ENCODE measurements around the gene CETN1.

The CETN1 gene

DNA sequence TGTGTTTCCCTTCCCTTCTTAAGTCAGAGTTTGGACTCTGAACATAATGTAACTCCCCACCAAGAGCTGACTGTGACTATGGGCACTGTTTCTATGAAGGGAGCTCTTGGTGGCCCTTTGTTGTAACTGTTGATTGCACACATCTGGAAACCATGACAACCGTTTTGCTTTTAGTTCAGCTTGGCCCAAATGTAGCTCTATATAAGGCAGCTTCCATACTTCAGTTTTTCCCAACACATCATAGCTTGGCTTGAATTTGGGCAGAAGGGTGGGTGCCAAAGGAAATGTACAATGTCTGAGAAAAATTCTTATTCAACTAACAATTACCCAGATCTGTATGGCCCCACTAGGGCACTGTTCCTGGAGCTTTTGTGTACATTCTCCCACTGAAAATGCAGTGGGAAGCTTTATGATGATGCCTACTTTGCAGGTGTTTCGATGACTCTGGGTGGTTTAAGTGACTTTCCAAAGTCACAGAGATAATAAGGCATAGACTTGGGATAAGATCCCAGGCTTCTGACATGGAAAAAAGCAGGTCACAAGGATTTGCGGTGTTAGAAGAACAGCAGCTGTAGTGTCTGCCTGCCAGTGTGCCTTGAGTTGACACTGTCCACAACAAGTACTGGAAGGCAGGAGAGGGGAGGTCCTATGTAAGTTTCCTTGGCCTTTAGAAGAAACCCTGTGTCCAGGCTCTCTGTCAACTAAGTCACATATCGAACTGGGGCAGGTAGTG is 2.4 kb upstream of the CETN1 start:
- no peak for DNase-seq

DNA sequence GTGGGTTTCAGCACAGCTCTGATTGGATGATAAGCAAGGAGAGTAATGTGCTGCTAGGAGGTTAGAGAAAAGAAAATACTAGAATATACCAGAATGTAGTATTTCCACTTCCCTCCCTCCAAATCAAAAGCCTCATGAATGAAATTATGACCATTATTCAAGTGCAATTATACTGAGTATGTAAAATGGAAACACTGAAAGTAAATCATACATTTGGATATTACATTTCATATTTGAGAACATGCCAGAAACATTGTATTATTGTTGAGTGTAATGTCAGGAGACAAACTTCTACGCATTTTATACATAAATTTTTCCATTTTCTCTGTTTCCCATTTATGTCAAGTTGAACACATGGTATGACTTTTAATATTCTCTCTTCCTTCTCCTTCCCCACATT is 942 bp upstream of the CETN1 start:
- no peak for DNase-seq

GRCh38 chr18:581096-581495 is 916 bp downstream of the CETN1 start:
- no peak for DNase-seq

GRCh38 chr18:582465-582864 is 2.3 kb downstream of the CETN1 start:
- DNase-seq = no peak

GRCh38 chr18:595068-595467 is 14.9 kb downstream of the CETN1 start:
- DNase-seq = no peak

DNA sequence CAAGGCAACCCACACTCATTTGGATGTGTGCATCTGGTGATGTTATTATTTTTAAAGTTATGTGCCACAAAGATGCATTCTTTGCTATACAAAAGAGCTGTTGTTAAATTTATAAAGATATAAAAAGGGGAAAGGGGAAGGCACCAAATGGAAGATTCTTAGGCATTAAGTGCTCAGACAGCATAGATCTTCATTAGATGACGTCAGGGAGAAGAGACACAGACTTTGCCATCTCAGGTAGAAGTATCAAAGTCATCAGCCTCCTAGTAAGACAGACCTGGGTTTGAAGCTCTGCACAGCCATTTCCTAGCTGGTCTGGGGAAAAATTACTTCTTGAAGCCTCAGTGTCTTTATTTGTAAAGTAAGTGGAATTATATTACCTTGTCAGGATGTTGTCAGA is 15.4 kb downstream of the CETN1 start:
- DNase-seq = no peak

GRCh38 chr18:596288-596881 is 16.2 kb downstream of the CETN1 start:
- peak; percentile 60 for DNase-seq

GRCh38 chr18:598124-598589 is 18.0 kb downstream of the CETN1 start:
- DNase-seq = no peak

DNA sequence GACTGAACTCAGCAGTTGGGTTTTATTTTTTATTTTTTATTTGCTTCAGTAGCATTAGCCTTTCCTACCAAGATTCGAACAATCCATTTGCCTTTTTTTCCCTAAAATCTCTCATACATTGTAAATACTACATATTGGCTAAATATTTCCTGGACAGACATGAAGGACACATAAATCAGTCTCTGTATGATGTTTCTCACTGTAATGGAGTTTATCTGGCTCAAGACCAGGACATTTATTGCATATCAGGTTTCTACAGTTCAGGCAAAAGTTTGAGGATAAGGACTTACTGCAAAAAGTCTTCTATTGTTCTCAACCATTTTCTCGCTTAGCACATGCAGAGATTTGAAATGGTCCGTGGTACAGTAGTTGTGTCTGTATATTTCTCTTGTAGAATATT is 19.9 kb downstream of the CETN1 start:
- no peak for DNase-seq

DNA sequence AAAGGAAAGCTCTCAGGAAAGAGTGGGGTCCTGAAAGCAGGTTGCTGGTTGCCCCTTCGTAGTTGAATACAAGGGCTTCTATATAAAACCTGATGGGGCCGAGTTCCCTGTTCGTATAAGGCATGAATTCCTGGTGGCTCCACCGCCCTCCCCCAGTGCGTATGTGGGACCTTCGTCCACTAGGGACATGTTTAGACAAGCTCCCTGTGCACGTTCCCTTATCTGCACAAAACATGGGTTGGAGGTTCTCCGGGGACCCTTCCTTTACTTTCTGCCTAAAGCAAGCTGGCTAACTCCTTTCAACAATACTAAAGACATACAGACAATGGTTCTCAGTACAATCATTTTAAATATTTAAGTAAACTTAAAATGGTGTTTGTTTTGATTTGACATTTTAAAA is 24.6 kb downstream of the CETN1 start:
- no peak for DNase-seq

DNA sequence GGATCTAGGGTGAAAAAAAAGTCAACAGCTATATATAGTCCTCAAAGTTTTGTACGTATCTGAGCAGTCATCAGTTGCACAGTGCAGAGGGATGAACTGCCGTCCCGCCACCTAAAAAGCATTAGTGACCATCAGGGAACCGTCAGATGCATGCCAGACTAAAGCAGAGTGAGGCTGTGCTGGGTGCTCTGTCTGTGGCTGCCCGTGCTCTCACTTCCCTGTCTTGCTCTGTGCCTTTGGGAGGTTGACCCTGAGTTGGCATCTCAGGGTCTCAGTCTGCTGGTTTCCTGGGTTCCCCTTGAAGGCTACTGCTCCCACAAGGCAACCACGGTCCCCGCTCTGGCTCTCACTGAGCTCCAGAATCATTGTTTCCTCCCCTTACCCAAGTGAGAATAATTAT is 27.8 kb downstream of the CETN1 start:
- no peak for DNase-seq

- no peak for DNase-seq
These were observed 30.2 kb downstream of the CETN1 start for GRCh38 chr18:610214-610928.

- DNase-seq = no peak
These were observed 32.0 kb downstream of the CETN1 start for GRCh38 chr18:612156-612555.

- DNase-seq = no peak
These were observed 34.0 kb downstream of the CETN1 start for GRCh38 chr18:614193-614592.

GRCh38 chr18:615092-615521 is 34.9 kb downstream of the CETN1 start:
- no peak for DNase-seq

- DNase-seq = no peak
These were observed 35.6 kb downstream of the CETN1 start for GRCh38 chr18:615773-616172.

GRCh38 chr18:616380-616995 is 36.3 kb downstream of the CETN1 start:
- DNase-seq = no peak

GRCh38 chr18:617970-618504 is 37.9 kb downstream of the CETN1 start:
- no peak for DNase-seq

DNA sequence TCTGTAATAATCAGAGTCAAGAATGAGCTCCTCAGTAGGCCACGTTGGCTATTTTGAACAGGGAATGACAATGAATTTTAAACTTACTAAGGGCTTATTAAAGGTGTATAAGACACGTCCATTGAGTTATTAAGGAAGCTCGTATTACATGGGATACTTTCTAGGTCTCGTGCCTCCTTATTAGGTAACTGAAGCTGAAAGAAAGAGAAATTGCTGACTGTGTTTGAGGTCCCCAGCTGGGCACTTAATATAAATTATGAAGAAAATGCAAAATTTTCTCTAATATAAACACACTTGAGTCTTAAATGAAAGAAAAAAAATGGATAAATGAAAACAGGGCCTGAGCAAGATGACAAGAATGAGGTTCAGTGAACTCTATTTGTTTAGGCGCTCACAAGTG is 38.4 kb downstream of the CETN1 start:
- DNase-seq = no peak

GRCh38 chr18:621291-622043 is 41.3 kb downstream of the CETN1 start:
- no peak for DNase-seq

DNA sequence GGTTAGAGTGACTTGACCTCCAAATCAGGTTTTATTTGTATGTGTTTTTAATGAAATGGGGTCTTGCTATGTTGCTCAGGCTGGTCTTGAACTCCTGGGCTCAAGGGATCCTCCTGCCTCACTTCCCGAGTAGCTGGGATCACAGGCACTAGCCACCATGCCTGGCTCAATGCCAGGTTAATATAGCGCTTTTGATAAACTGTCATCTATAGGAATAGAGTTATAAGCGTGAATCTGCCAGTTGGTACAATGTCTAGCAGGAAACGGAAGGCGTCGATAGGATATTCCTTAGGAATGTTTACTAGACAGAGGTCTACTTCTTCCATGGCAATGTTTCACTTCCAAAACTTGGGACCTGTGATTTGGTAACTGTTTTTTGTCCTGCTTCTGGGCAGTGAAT is 42.1 kb downstream of the CETN1 start:
- no peak for DNase-seq

DNA sequence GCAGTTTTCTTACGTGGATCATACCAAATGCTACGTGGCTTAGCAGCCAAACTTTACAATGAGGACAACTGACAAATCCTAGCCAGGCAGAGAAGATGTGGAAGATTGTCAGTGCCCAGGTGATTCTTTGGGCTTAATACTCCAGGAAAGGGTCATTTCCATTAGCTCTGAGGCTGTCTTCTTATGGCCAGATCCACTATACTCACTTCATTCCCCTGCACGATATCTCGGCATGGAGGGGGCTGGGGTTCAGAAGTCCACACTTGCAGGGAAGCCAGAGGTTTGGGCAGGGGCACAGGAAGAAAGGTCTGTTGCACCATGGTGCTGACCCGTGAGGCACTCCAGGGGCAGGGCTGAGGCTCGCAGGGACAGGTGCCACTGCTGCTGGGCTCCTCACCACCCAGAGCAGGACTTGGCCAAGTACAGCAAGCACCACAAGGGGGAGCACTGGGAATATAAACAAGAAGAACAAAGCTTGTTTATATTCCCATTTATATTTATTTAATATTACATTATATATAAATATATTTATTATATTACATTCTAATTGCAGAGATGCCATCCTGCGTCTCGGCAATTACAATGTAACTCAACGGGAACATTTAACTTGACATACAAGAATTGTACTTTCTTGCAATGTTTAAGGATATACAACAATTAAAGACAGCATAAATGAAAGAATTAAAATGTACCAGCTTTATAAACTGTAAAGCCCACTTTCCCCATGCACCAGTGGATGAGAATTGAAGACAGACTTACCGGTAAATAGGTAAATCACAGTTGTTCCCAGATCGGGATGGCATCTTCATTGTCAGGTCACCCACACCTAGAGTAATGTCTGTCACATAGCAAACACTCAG is 43.8 kb downstream of the CETN1 start:
- DNase-seq = no peak

Data from NCI-H1105 (cell line).